ENCODE measurements around the gene SPEF2.

DNA sequence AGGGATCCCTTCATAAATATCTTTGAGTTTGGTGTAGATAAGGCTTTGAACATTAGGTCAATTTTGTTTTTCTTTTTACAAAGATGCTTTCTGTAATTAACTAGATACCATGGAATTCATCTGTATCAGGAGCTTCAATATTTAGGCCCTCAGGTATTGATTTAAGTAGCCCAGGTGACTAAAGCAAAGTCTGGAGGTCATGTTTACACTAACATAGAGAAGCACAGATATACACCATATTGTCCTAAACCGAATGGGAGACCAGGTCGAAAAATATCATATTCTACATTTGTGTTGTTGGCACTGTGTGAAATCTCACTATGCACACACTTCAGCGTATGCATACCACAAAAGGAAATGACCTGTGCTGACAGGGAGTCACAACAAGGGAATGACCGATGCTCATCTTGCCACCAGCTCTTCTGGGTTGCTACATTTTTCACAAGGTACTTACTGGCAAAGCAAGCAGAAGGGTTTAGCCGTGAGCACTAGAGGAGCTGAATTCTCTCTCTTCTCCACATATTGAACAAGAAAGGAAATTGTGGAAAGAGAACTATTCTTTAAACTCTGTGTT is 140.6 kb downstream of the SPEF2 start:
- no peak for TF ChIP-seq CTCF (IDR thresholded peaks at IDR 0.05)
- no peak for TF ChIP-seq EZH2 (IDR thresholded peaks at IDR 0.05; ENCODE audit: borderline replicate concordance, insufficient read depth, low read depth, low read length, poor library complexity, severe bottlenecking)
